GM18951 (cell line): ENCODE measurements around the gene MAPK8IP1.

Experiments used
- POLR2A ChIP-seq: IDR thresholded peaks from 4 replicates; pipeline ENCODE4 v1.6.1; 2011; ENCODE audit warnings: mild to moderate bottlenecking; ENCODE audit not compliant: insufficient read length, insufficient read depth; ENCODE audit errors: extremely low read depth
- in situ Hi-C: fragments of 300-500 bp; cut with MboI; formaldehyde crosslinking; loops from one replicate; pipeline ENCODE4 v1.12.0; 2022; ENCODE audit warnings: low sequenced_read_pairs, mixed read lengths, inconsistent platforms; ENCODE audit not compliant: unreplicated experiment

MAPK8IP1 gene

GRCh38 chr11:45853332-45854219, 31.9 kb upstream of the MAPK8IP1 start:
- TF ChIP-seq POLR2A, result no peak
- in situ Hi-C loops, result no loop called here

DNA sequence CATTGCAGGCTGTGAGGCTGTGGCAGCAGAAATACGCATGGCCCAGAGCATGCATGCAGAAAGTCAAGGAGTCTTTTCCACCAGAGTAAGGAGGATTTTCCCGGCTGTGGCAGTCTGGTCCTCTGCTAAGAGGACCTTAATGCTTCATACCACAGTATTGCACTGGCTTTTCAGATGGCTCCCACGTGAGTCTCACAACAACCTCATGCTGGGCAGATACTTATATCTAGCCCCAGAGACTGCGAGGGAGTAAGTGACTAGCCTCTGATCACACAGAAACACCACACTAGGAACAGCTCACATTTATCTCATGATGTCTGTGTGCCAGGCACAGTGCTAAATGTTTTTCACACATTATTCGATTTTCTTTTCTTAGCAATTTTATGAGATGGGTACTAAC, 30.1 kb upstream of the MAPK8IP1 start:
- no peak for TF ChIP-seq POLR2A
- in situ Hi-C loops, result no loop called here

GRCh38 chr11:45856044-45856468, 29.4 kb upstream of the MAPK8IP1 start:
- in situ Hi-C loops, result no loop called here
- TF ChIP-seq POLR2A, result no peak

GRCh38 chr11:45857961-45858474, 27.4 kb upstream of the MAPK8IP1 start:
- in situ Hi-C loops, result no loop called here
- TF ChIP-seq POLR2A, result no peak

DNA sequence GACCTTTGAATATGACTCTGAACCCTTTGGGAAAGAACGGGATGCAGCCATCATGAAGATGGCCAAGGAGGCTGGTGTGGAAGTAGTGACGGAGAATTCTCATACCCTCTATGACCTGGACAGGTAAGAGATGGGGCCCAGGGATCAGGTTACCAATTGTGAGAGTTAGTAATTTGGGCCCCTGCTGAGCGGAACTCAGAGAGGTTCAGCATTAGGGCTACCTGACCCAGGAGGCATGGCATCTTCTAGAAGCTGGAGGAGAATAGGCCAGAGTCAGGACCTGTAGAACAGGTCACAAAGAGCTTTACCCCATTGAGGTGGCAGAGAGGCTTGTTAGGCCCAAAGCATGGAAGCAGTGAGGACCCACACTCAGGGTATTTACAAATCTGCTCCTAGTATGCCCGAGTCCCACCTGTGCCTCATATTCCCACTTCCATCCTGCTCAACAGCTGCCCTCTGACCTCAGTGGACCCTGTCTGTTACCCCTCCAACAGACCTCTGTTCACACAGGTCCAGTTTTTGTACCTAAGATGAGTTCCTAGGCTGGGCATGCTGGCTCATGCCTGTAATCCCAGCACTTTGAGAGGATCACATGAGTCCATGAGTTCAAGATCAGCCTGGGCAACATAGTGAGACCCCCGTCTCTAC, 26.6 kb upstream of the MAPK8IP1 start:
- in situ Hi-C loops, result no loop called here
- no peak for TF ChIP-seq POLR2A

GRCh38 chr11:45859661-45860140, 25.8 kb upstream of the MAPK8IP1 start:
- TF ChIP-seq POLR2A, result no peak
- in situ Hi-C loops, result no loop called here

- no peak for TF ChIP-seq POLR2A
- in situ Hi-C loops, result no loop called here
Measured at GRCh38 chr11:45860348-45860747, 25.1 kb upstream of the MAPK8IP1 start.

DNA sequence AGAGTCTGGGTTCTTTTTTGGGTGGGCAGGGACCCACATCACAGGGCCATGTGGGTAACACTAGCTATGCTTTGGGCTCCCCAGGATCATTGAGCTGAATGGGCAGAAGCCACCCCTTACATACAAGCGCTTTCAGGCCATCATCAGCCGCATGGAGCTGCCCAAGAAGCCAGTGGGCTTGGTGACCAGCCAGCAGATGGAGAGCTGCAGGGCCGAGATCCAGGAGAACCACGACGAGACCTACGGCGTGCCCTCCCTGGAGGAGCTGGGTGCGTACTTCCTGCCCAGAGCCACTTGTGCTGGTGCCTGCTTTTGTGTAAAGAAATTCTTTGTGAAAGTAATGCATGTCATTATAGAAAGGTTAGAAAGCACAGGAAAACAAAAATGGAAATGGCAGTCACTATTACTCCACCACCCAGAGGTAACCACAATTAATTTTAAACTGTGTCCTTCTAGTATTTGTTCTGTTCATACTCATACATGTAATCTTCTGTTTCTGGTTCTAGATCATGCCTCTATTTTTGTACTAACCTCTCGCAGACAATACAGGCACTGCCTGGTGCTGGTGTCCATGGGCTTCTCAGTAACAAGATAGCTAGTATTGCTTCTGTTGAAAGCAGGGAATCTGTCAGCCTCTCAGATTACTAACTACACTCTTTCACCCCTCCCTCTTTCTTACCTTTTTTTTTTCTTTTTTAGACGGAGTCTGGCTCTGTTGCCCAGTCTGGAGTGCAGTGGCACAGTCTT, 24.5 kb upstream of the MAPK8IP1 start:
- no peak for TF ChIP-seq POLR2A
- in situ Hi-C loops, result no loop called here

DNA sequence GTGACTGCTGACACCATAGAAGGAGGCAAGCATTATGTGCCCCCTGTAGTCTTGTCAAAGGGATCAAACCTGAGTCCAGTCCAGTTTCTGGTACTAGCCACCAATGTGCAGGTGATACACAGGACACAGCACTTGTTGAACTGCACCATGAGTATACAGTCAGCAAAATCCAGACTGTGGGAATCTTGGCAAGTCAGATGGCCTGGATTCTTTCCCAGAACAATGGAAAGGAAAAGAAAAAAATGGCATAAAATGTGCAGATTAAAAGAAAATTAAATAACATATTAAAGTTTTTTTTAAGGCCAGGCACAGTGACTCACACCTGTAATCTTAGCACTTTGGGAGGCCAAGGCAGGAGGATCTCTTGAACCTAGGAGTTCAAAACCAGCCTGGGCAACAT, 21.4 kb upstream of the MAPK8IP1 start:
- in situ Hi-C loops, result no loop called here
- TF ChIP-seq POLR2A, result no peak

GRCh38 chr11:45869551-45869950, 15.9 kb upstream of the MAPK8IP1 start:
- in situ Hi-C loops, result no loop called here
- no peak for TF ChIP-seq POLR2A

DNA sequence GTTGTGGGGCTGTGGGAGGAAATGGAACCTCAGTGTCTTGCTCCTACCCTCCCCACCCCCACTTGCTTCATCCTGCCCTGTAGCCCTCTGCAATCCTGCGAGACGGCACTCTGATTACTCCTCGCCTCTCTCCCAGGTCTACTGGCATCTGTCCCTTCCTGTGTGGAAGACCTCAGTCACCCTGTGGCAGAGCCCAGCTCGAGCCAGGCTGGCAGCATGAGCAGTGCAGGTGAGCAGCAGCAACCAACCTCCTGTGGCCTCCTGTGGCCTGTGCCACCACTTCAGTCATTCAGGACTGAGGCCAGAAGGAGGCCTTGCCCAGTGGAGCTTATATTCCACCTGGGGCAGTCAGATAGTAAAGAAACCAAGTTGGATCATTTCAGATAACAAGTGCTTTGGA, 14.7 kb upstream of the MAPK8IP1 start:
- TF ChIP-seq POLR2A, result no peak
- in situ Hi-C loops, result no loop called here

GRCh38 chr11:45871638-45872037, 13.8 kb upstream of the MAPK8IP1 start:
- in situ Hi-C loops, result no loop called here

More at GRCh38 chr11:45871638-45872037, 13.8 kb upstream of the MAPK8IP1 start:
- TF ChIP-seq POLR2A, result no peak
